Neutrophil (primary cell): ENCODE measurements around the gene ENPP7.

Experiments used
- H3K27ac ChIP-seq: fragments of 200-600 bp; sonication (generic); 2 replicates; pipeline ENCODE4 v1.5.1; 2016; ENCODE audit warnings: mild to moderate bottlenecking, moderate library complexity
- H3K27me3 ChIP-seq: fragments of 200-600 bp; sonication (generic); 2 replicates; pipeline ENCODE4 v1.6.0; 2016; ENCODE audit warnings: mild to moderate bottlenecking
- H3K36me3 ChIP-seq: fragments of 200-600 bp; sonication (generic); 2 replicates; pipeline ENCODE4 v1.5.1; 2017
- H3K4me1 ChIP-seq, 2 experiments: fragments of 200-600 bp in 1 of 2; sonication (generic) in 1 of 2; 1 replicate in 1 of 2; 2 replicates in 1 of 2; pipeline versions ENCODE4 v1.5.1 to v1.6.1; 2013 to 2016; ENCODE audit warnings: low read depth in 1 of 2, low read length in 1 of 2, mild to moderate bottlenecking in 1 of 2, moderate library complexity in 1 of 2; ENCODE audit not compliant: control insufficient read depth in 1 of 2, insufficient read depth in 1 of 2
- H3K4me3 ChIP-seq, 2 experiments: fragments of 200-600 bp in 1 of 2; sonication (generic) in 1 of 2; 1 replicate in 1 of 2; 2 replicates in 1 of 2; pipeline ENCODE4 v1.5.1; 2013 to 2016; ENCODE audit warnings: low read depth in 1 of 2, low read length in 1 of 2, mild to moderate bottlenecking in 1 of 2, moderate library complexity in 1 of 2
- H3K9me3 ChIP-seq: fragments of 200-600 bp; sonication (generic); 2 replicates; pipeline ENCODE4 v1.5.1; 2016
- TF ChIP-seq, protein P1 (sequence below): fragments of 200-600 bp; sonication (generic); IDR thresholded peaks from 2 replicates; pipeline ENCODE4 v1.5.1; 2016; ENCODE audit warnings: antibody characterized with exemption

Gene ENPP7

DNA sequence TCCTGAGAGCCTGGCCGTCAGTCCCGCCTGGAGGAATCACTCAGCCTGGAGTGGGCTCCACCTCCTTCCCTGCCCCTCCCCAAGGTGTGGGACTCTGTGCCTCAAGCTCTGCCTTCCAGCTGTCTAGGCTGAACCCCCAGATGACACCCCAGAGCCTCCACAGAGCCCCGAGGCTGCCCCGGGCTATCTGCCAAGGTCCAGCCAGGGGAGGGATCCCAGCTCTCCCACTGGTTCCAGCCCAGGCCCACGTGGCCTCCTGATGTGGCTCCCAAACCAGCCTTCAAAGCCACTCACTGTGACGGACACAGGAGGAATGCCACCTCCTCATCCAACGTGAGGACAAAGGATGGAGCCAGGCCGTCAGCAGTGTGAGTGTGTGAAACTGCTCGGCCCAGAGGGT is 45.6 kb upstream of the ENPP7 start:
- Histone ChIP-seq H3K27ac (no peak overlapping the region), H3K36me3 (no peaks in the 10 kb centered on the region), H3K9me3 (no peaks in the 10 kb centered on the region), H3K4me3 (no peak overlapping the region), H3K4me1 (no peaks in the 10 kb centered on the region), H3K27me3 (peaks cover 15% of the 10 kb centered on the region)
- TF ChIP-seq, protein P1, sequence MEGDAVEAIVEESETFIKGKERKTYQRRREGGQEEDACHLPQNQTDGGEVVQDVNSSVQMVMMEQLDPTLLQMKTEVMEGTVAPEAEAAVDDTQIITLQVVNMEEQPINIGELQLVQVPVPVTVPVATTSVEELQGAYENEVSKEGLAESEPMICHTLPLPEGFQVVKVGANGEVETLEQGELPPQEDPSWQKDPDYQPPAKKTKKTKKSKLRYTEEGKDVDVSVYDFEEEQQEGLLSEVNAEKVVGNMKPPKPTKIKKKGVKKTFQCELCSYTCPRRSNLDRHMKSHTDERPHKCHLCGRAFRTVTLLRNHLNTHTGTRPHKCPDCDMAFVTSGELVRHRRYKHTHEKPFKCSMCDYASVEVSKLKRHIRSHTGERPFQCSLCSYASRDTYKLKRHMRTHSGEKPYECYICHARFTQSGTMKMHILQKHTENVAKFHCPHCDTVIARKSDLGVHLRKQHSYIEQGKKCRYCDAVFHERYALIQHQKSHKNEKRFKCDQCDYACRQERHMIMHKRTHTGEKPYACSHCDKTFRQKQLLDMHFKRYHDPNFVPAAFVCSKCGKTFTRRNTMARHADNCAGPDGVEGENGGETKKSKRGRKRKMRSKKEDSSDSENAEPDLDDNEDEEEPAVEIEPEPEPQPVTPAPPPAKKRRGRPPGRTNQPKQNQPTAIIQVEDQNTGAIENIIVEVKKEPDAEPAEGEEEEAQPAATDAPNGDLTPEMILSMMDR = no peak

DNA sequence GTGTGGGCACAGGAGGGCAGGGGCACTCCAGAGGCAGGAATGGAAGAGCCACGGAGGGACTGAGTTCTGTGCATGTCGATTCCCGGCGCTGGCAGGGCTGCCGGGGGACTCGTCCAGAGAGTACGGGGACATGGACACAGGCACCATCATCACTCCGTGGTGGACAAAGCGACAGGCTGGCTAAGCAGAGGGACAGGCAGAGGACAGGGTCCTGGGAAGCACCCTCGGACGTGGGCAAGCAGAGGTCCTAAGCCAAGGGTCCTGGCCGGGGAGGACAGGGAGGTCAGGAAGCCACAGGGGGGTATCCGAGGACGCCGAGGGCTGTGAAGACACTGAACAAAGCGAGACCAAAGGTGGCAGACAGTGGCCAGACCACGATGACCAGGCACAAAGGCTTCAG is 44.3 kb upstream of the ENPP7 start:
- TF ChIP-seq, protein P1 = no peak
- Histone ChIP-seq H3K36me3 (no peaks in the 10 kb centered on the region), H3K9me3 (no peaks in the 10 kb centered on the region), H3K4me3 (no peak overlapping the region), H3K27me3 (peaks cover 8% of the 10 kb centered on the region), H3K4me1 (no peaks in the 10 kb centered on the region), H3K27ac (no peak overlapping the region)

DNA sequence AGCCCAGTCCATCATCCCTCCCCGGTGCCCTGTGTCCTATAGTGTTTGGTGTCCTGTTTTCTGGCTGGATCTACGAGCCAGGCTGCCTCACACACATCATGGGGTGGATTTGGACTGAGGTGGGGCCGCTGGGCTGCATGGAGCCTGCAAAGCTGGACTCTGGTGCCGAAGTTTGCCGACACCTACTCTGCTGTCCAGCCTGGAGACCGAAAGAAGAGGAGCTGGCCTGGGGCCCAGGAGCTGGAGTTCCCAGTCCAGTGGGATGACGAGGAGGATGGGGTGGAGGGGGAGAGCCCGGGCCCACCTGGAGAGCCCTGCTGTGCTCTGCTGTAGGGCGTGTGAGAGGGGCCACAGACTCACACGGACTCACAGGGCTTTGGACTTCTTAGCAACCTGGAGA is 40.3 kb upstream of the ENPP7 start:
- TF ChIP-seq, protein P1 = no peak
- H3K36me3 ChIP-seq = no peaks in the 10 kb centered on the region
- H3K4me3 ChIP-seq = no peak overlapping the region
- peaks cover 3% of the 10 kb centered on the region for H3K27me3 ChIP-seq
- no peaks in the 10 kb centered on the region for H3K4me1 ChIP-seq
- H3K27ac ChIP-seq = no peak overlapping the region
- H3K9me3 ChIP-seq = no peaks in the 10 kb centered on the region

DNA sequence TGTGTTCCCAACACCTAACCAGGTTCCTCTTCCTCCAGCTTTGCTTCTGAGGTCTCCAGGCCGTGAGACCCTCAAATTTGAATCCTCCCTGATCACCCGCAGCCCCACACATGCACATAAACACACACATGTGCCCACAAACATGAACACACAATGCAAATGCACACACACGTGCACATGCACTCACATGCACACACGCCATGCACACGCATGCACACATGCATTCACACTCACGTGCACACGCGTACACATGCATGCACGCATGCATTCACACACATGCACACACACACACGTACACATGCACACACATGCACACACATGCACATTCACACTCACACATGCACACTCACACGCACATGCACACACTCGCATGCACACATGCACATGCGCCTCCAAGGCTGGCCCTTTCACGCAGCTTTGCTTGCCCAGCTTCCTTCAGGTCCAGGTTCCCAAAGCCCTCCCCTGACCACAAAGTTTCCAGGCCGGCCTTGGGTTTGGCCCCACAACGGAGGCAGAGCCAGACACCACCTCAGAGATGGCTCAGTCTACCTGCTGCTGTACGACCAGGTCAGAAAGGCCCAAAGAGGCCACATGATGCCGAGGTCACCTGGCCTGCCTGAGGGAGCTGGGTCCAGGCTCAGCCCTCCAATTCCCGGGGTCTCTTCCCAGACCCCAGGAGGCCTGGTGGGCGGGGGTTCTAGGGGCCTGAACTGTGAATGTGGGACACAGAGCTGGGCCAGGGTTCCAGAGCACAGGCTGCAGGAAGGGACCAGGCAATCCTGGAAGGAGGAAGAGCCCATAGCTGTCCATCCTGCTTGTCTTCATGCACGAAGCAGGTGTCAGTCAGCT is 39.5 kb upstream of the ENPP7 start:
- Histone ChIP-seq H3K27ac (no peak overlapping the region), H3K36me3 (no peaks in the 10 kb centered on the region), H3K27me3 (peaks cover 11% of the 10 kb centered on the region), H3K4me3 (no peak overlapping the region), H3K4me1 (no peaks in the 10 kb centered on the region), H3K9me3 (no peaks in the 10 kb centered on the region)
- TF ChIP-seq, protein P1 = no peak

DNA sequence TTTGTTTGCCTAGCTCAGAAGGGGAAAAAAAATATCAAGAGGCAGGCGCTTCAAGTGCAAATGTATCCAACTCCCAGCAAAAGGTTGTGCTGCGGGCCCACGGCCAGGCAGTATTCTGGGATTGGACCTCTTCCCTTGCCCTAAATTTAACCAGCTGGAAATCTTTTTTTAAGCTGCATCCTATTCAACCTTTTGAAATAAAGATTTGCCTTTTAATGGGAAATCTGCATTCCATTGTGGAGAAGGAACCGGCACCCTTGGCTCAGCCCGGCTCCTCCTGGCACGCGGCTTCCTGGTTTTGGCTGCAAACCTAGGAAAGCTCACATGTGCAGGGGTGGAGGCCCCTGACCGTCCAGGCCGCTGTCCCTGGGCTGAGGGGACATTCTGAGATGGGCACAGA is 38.8 kb upstream of the ENPP7 start:
- Histone ChIP-seq H3K27ac (no peak overlapping the region), H3K4me3 (no peak overlapping the region), H3K9me3 (no peaks in the 10 kb centered on the region), H3K36me3 (no peaks in the 10 kb centered on the region), H3K27me3 (peaks cover 18% of the 10 kb centered on the region), H3K4me1 (no peaks in the 10 kb centered on the region)
- TF ChIP-seq, protein P1 = no peak
